ENCODE results near the gene LCLAT1.

Gene LCLAT1

DNA sequence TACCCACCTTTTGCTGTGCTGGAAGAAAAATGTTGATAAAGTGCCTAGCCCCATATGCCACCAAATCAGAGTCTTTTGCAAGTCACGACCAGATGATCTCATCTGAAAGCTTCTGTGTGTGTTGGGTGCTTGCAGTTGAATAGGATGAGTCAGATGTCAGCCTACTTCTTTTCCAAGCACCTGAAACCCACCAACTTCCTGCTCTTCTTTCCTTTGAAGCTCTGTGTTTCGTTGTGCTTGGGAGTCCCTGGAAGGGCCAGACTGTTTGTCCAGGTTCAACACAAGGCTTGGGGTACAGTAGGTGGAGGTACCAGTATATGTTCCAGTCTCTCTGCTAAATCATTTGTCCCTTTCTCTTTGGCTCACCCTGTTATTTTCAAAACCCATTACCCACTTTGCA, 36.8 kb upstream of the LCLAT1 start:
- Histone ChIP-seq H3K4me3 (ENCODE audit: low read length in 2 of 2) (no peak overlapping the region), H3K27me3 (ENCODE audit: control insufficient read depth in 1 of 2, insufficient read depth in 2 of 2, low read length in 2 of 2) (no peaks in the 10 kb centered on the region), H3K9ac (ENCODE audit: low read length in 2 of 2) (no peak overlapping the region), H3K36me3 (ENCODE audit: control insufficient read depth in 2 of 2, insufficient read depth in 2 of 2, low read length in 2 of 2) (no peaks in the 10 kb centered on the region), H3K27ac (ENCODE audit: low read length) (peak overlapping the region; percentile 6), H3K4me1 (ENCODE audit: control insufficient read depth, insufficient read depth, low read length) (peaks cover 68% of the 10 kb centered on the region), H3K9me3 (ENCODE audit: control insufficient read depth in 2 of 2, low read length in 2 of 2) (no peaks in the 10 kb centered on the region)

DNA sequence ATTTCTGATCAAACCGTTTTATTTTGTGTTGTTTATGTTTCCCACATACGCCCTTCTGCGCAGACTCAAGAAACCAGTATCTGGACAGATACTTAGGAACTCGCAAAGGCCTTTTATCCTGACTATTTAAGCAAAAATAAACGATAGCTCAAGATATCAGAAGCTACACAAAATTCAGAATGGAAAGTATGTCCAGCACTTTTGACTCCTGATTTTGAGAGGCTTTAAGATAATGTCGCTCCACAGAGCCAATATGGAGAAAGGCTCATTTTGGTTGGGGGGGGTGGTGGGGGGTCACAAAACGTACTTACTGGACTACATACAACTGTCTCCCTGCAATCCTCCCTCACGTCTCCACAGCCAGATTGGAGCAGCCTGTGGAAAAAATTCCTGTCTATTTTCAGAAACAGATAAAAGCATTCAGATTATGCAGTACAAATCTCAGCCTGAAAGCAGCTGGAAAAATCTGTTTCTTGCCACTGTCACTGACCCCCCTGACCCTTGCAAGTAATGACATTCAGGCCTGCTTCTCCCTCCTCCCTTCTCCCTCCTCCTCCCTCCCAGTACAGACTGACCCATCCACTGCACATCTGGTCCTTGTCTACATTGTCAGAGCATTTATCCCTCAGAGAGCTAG, 34.9 kb upstream of the LCLAT1 start:
- H3K4me1 ChIP-seq (ENCODE audit: control insufficient read depth, insufficient read depth, low read length) = peaks cover 60% of the 10 kb centered on the region
- H3K4me3 ChIP-seq (ENCODE audit: low read length in 2 of 2) = peak overlapping the region; percentile 9 to 35
- no peak overlapping the region for H3K9ac ChIP-seq (ENCODE audit: low read length in 2 of 2)
- no peaks in the 10 kb centered on the region for H3K36me3 ChIP-seq (ENCODE audit: control insufficient read depth in 2 of 2, insufficient read depth in 2 of 2, low read length in 2 of 2)
- no peaks in the 10 kb centered on the region for H3K9me3 ChIP-seq (ENCODE audit: control insufficient read depth in 2 of 2, low read length in 2 of 2)
- H3K27me3 ChIP-seq (ENCODE audit: control insufficient read depth in 1 of 2, insufficient read depth in 2 of 2, low read length in 2 of 2) = no peaks in the 10 kb centered on the region
- peak overlapping the region; percentile 20 for H3K27ac ChIP-seq (ENCODE audit: low read length)

DNA sequence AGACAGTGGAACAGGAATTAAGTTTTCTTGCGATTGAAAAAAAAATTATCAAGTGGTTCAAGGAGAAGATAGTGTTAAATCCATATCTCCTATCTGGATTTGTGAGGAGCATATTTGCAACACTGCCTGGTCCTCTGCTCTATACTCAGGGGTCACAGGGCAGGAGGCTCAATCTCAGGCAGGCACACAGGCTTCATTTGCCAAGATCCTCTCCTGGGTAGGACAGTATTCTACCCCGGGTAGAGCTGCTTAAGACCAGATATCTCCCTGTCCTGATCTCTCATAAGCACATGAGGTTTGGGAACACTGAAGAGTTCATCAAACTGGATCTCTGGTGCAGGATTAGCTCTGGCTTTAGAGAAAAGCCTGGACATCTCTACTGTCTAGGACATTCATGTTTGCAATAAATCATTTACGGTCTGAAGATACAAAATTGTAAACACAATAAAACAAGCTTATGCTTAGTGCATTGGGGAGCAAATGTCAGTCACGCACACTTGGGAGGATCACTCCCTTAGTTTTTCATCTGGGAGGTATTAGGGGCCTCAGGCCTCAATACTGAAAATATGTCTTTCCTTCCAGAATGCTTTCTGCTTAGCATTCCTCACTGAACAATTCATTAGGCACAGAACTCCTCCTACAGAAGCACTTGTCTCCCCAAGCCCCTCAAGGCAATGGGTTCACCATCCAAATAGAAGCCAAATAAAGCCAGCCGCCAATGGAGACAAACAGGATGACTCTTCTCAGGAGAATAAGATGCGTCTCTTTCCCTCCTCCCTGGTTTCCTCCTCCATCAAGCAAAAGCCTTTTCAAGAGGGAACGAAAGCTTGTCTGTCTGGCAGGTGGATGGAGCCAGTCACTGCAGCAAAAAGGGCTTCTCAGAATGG, 34.1 kb upstream of the LCLAT1 start:
- Histone ChIP-seq H3K27ac (ENCODE audit: low read length) (peak overlapping the region; percentile 20), H3K9me3 (ENCODE audit: control insufficient read depth in 2 of 2, low read length in 2 of 2) (no peaks in the 10 kb centered on the region), H3K27me3 (ENCODE audit: control insufficient read depth in 1 of 2, insufficient read depth in 2 of 2, low read length in 2 of 2) (no peaks in the 10 kb centered on the region), H3K36me3 (ENCODE audit: control insufficient read depth in 2 of 2, insufficient read depth in 2 of 2, low read length in 2 of 2) (no peaks in the 10 kb centered on the region), H3K4me1 (ENCODE audit: control insufficient read depth, insufficient read depth, low read length) (peaks cover 55% of the 10 kb centered on the region), H3K4me3 (ENCODE audit: low read length in 2 of 2) (peak overlapping the region; percentile 9 to 35), H3K9ac (ENCODE audit: low read length in 2 of 2) (peak overlapping the region in 1 of 2 donors; percentile 17)

DNA sequence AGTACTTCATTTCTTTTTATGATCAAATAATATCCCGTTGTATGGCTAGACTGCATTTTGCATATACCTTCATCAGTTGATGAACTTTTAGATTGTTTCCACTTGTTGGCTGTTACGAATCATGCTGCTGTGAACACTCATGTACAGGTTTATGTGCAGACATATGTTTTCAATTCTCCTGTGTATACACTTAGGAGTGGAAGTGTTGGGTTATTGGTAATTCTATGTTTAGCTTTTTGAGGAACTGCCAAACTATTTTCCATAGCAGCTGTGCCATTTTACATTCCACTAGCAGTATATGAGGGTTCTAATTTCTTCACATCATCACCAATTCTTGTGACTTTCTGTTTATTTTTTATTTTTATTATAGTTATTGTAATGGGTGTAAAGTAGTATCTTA, 32.1 kb upstream of the LCLAT1 start:
- Histone ChIP-seq H3K27ac (ENCODE audit: low read length) (no peak overlapping the region), H3K9ac (ENCODE audit: low read length in 2 of 2) (no peak overlapping the region), H3K36me3 (ENCODE audit: control insufficient read depth in 2 of 2, insufficient read depth in 2 of 2, low read length in 2 of 2) (no peaks in the 10 kb centered on the region), H3K4me1 (ENCODE audit: control insufficient read depth, insufficient read depth, low read length) (peaks cover 37% of the 10 kb centered on the region), H3K9me3 (ENCODE audit: control insufficient read depth in 2 of 2, low read length in 2 of 2) (no peaks in the 10 kb centered on the region), H3K4me3 (ENCODE audit: low read length in 2 of 2) (no peak overlapping the region), H3K27me3 (ENCODE audit: control insufficient read depth in 1 of 2, insufficient read depth in 2 of 2, low read length in 2 of 2) (no peaks in the 10 kb centered on the region)

DNA sequence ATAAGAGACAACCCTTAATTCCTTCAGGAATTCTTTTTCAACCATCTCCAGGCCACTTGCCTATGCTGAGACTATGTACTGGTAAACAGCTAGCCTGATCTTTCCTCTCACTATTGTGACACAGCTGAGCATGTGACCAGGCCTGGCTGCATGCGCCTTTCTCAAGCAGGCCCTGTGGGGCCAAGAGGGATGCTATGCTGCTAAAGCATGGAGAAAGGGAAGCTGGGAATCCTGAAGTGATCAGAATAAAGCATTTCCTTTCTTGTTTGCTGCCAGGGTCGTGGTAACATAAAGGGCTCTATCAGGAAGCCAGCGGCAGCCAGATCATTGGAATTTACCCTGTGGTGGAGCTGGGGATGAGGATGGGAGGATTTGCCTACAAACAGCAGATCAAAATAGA, 29.8 kb upstream of the LCLAT1 start:
- Histone ChIP-seq H3K27ac (ENCODE audit: low read length) (peak overlapping the region; percentile 2), H3K9ac (ENCODE audit: low read length in 2 of 2) (no peak overlapping the region), H3K4me1 (ENCODE audit: control insufficient read depth, insufficient read depth, low read length) (peaks cover 38% of the 10 kb centered on the region), H3K4me3 (ENCODE audit: low read length in 2 of 2) (no peak overlapping the region), H3K9me3 (ENCODE audit: control insufficient read depth in 2 of 2, low read length in 2 of 2) (no peaks in the 10 kb centered on the region), H3K27me3 (ENCODE audit: control insufficient read depth in 1 of 2, insufficient read depth in 2 of 2, low read length in 2 of 2) (no peaks in the 10 kb centered on the region), H3K36me3 (ENCODE audit: control insufficient read depth in 2 of 2, insufficient read depth in 2 of 2, low read length in 2 of 2) (no peaks in the 10 kb centered on the region)

DNA sequence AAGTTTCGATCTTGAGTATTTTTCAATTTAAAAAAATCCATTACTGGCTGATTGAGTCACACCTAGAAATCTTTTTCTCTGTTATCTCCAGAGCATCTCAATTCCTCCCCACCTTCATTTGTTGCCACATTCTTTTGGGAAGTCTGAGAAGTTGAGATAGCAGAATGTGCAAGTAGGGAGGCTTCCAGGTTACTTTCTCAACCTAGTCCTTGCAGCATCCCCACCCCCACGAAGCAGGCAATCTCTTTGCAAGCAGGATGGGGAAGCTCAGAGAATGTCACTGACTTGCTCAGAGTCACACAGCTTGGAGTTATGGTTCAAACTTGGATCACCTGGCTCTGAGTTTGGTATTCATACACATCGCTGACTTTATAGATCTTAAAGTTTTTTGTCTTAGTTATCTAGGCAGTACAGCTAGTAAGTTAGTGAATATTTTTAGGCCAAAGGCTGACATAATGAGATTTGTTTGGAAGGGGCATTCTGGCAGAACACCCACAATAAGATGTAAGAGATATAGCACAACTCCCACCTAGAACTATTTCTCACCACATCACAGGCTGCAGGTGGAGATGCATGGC, 25.9 kb upstream of the LCLAT1 start:
- H3K4me3 ChIP-seq (ENCODE audit: low read length in 2 of 2) = peak overlapping the region; percentile 38 to 58
- H3K9ac ChIP-seq (ENCODE audit: low read length in 2 of 2) = no peak overlapping the region
- H3K4me1 ChIP-seq (ENCODE audit: control insufficient read depth, insufficient read depth, low read length) = peaks cover 34% of the 10 kb centered on the region
- H3K9me3 ChIP-seq (ENCODE audit: control insufficient read depth in 2 of 2, low read length in 2 of 2) = no peaks in the 10 kb centered on the region
- peak overlapping the region; percentile 58 for H3K27ac ChIP-seq (ENCODE audit: low read length)
- no peaks in the 10 kb centered on the region for H3K27me3 ChIP-seq (ENCODE audit: control insufficient read depth in 1 of 2, insufficient read depth in 2 of 2, low read length in 2 of 2)
- H3K36me3 ChIP-seq (ENCODE audit: control insufficient read depth in 2 of 2, insufficient read depth in 2 of 2, low read length in 2 of 2) = no peaks in the 10 kb centered on the region

DNA sequence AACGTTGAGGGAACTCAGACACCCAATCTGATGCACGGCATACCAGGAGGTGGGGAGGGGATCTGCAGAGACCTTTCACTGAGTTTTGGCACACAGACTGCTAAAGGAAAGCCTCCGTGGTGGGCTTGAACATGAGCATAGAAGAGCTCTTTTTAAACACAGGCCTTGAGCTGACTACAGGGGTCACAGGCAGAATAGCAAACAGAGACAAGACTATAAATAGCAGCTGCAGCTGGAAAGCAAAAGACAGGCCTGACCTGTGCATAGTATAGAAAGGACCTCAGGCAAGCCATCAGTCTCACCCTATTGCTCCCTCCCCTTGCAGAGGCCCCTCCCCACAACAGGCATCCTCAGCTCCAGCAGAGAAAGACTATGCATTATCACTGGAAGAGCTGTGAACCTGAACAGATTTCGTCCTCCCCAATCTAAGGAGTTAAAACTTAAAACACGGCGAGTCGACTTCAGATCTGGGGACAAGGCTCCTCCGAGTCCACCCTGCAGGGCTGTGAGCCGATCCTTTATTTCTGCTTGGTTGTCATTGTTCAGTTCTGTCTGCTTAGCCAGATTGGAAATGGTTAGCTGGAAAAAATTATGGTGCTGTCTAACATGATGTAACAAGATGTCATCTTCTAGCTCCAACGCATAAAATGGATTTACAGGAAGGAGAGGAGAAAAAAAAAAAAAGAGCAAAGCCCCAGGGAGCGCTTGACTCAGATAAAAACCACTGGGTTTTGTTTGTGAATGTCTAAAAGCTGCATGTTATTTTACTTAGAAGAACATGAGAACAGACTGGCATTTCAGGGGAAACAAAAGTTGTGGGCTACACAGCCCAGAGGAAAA, 25.2 kb upstream of the LCLAT1 start:
- H3K4me1 ChIP-seq (ENCODE audit: control insufficient read depth, insufficient read depth, low read length) = peaks cover 29% of the 10 kb centered on the region
- peak overlapping the region; percentile 58 for H3K27ac ChIP-seq (ENCODE audit: low read length)
- H3K9me3 ChIP-seq (ENCODE audit: control insufficient read depth in 2 of 2, low read length in 2 of 2) = no peaks in the 10 kb centered on the region
- H3K27me3 ChIP-seq (ENCODE audit: control insufficient read depth in 1 of 2, insufficient read depth in 2 of 2, low read length in 2 of 2) = no peaks in the 10 kb centered on the region
- no peaks in the 10 kb centered on the region for H3K36me3 ChIP-seq (ENCODE audit: control insufficient read depth in 2 of 2, insufficient read depth in 2 of 2, low read length in 2 of 2)
- peak overlapping the region; percentile 38 to 58 for H3K4me3 ChIP-seq (ENCODE audit: low read length in 2 of 2)
- H3K9ac ChIP-seq (ENCODE audit: low read length in 2 of 2) = peak overlapping the region; percentile 18 to 36

DNA sequence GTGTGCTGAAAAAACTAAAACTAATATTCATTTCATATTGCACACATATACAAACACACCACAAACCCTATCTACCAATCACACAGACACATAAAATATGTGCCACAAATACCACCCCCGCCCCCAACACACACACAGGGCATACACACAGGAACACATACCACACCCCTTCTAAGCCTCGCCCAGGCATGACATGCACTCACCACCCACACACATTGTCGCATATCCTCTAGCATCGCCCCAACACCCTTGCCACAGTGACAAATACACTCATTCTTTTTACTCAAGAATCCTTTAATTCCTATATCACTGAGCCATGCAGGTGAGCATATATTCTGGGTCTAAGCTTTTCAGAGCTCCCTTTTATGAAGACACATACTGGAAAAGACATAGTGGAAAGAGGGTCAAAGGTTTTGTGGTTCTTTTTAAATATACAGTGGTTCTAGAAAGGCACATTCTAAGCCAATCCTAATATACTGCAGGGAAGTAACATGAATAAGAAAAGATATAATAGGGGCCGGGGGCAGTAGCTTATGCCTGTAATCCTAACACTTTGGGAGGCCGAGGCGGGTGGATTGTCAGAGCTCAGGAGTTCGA, 24.5 kb upstream of the LCLAT1 start:
- peak overlapping the region; percentile 58 for H3K27ac ChIP-seq (ENCODE audit: low read length)

DNA sequence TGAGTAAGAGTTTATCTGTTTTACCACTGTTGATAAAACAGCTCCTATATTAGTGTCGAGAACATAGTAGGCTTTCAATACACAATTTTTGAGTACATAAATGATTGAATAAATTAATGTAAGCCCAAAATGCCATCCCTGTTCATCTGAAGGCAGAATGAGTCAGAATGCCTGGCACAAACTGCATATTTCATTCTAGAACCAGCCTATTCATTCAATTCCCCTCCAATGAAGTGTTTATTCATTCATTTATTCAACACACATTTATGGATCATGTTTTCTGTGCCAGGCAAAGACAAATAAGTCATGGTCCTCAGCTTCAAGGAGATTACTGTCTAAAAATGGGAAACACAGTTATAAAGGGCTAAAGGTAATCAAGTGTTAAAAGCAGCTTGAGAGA, 22.8 kb upstream of the LCLAT1 start:
- no peaks in the 10 kb centered on the region for H3K9me3 ChIP-seq (ENCODE audit: control insufficient read depth in 2 of 2, low read length in 2 of 2)
- H3K9ac ChIP-seq (ENCODE audit: low read length in 2 of 2) = no peak overlapping the region
- H3K36me3 ChIP-seq (ENCODE audit: control insufficient read depth in 2 of 2, insufficient read depth in 2 of 2, low read length in 2 of 2) = no peaks in the 10 kb centered on the region
- H3K4me1 ChIP-seq (ENCODE audit: control insufficient read depth, insufficient read depth, low read length) = peaks cover 23% of the 10 kb centered on the region
- H3K4me3 ChIP-seq (ENCODE audit: low read length in 2 of 2) = no peak overlapping the region
- H3K27ac ChIP-seq (ENCODE audit: low read length) = no peak overlapping the region
- H3K27me3 ChIP-seq (ENCODE audit: control insufficient read depth in 1 of 2, insufficient read depth in 2 of 2, low read length in 2 of 2) = no peaks in the 10 kb centered on the region

More for the DNA sequence above, 24.5 kb upstream of the LCLAT1 start:
- Histone ChIP-seq H3K9me3 (ENCODE audit: control insufficient read depth in 2 of 2, low read length in 2 of 2) (no peaks in the 10 kb centered on the region), H3K4me1 (ENCODE audit: control insufficient read depth, insufficient read depth, low read length) (peaks cover 23% of the 10 kb centered on the region), H3K9ac (ENCODE audit: low read length in 2 of 2) (peak overlapping the region in 1 of 2 donors; percentile 1), H3K27me3 (ENCODE audit: control insufficient read depth in 1 of 2, insufficient read depth in 2 of 2, low read length in 2 of 2) (no peaks in the 10 kb centered on the region), H3K36me3 (ENCODE audit: control insufficient read depth in 2 of 2, insufficient read depth in 2 of 2, low read length in 2 of 2) (no peaks in the 10 kb centered on the region), H3K4me3 (ENCODE audit: low read length in 2 of 2) (no peak overlapping the region)

DNA sequence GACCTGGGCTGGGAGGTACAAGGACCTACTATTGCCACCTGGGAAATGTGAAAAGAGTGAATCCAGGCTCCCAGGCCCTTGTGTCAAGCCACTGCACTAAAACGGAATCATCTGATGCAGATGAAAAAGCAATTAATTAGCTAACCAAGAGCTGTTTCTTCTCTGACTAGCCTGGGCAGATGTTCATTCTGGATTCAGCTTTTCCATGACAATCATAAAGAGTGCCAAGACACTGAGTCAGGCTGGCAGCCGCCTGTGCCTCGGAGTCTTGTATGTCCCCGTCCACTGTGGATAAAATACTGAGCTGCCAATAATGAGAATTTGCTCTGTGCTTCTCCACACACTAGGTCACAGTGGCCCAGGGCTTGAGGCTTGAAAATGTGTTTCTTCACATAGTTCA, 21.7 kb upstream of the LCLAT1 start:
- H3K27ac ChIP-seq (ENCODE audit: low read length) = no peak overlapping the region
- H3K9ac ChIP-seq (ENCODE audit: low read length in 2 of 2) = no peak overlapping the region
- H3K4me1 ChIP-seq (ENCODE audit: control insufficient read depth, insufficient read depth, low read length) = peaks cover 23% of the 10 kb centered on the region
- H3K36me3 ChIP-seq (ENCODE audit: control insufficient read depth in 2 of 2, insufficient read depth in 2 of 2, low read length in 2 of 2) = no peaks in the 10 kb centered on the region
- no peaks in the 10 kb centered on the region for H3K27me3 ChIP-seq (ENCODE audit: control insufficient read depth in 1 of 2, insufficient read depth in 2 of 2, low read length in 2 of 2)
- H3K4me3 ChIP-seq (ENCODE audit: low read length in 2 of 2) = no peak overlapping the region
- no peaks in the 10 kb centered on the region for H3K9me3 ChIP-seq (ENCODE audit: control insufficient read depth in 2 of 2, low read length in 2 of 2)
